Hepatocyte (in vitro differentiated cells): ENCODE data around the gene VAV1. TPM values are rescaled to one million over a fixed set of nuclear protein-coding genes. Genes with fewer than 3 reads are reported as not detected.

ENCODE experiments used
- DNase-seq: peaks from one replicate; pipeline ENCODE4 v3.0.0-alpha.2; 2016; ENCODE audit warnings: low spot score
- H2AFZ ChIP-seq: fragments of 200-600 bp; sonication (generic); 2 replicates; pipeline ENCODE4 v1.6.0; 2016; ENCODE audit warnings: antibody characterized with exemption, mild to moderate bottlenecking
- H3K27ac ChIP-seq: fragments of 200-600 bp; sonication (generic); 2 replicates; pipeline ENCODE4 v1.5.1; 2016; ENCODE audit warnings: mild to moderate bottlenecking
- H3K27me3 ChIP-seq: fragments of 200-600 bp; sonication (generic); 2 replicates; pipeline ENCODE4 v1.6.1; 2016
- H3K36me3 ChIP-seq: fragments of 200-600 bp; sonication (generic); replicated peaks from 2 replicates; pipeline ENCODE4 v1.5.1; 2016; ENCODE audit warnings: low read depth; ENCODE audit not compliant: insufficient read depth
- H3K4me1 ChIP-seq: fragments of 200-600 bp; sonication (generic); 2 replicates; pipeline ENCODE4 v1.5.1; 2016; ENCODE audit warnings: mild to moderate bottlenecking, moderate library complexity; ENCODE audit not compliant: insufficient read depth
- H3K4me2 ChIP-seq: fragments of 200-600 bp; sonication (generic); 2 replicates; pipeline ENCODE4 v1.6.0; 2016
- H3K4me3 ChIP-seq: fragments of 200-600 bp; sonication (generic); 2 replicates; pipeline ENCODE4 v1.5.1; 2016; ENCODE audit warnings: mild to moderate bottlenecking
- H3K79me2 ChIP-seq: fragments of 200-600 bp; sonication (generic); 2 replicates; pipeline ENCODE4 v1.6.0; 2017; ENCODE audit warnings: mild to moderate bottlenecking
- H3K9me2 ChIP-seq: fragments of 200-600 bp; sonication (generic); replicated peaks from 2 replicates; pipeline ENCODE4 v1.6.0; 2017; ENCODE audit warnings: mild to moderate bottlenecking; ENCODE audit not compliant: insufficient read depth
- H3K9me3 ChIP-seq: fragments of 200-600 bp; sonication (generic); 2 replicates; pipeline ENCODE4 v1.5.1; 2016; ENCODE audit warnings: low read depth, mild to moderate bottlenecking
- H4K20me1 ChIP-seq: fragments of 200-600 bp; sonication (generic); 2 replicates; pipeline ENCODE4 v1.6.0; 2016; ENCODE audit warnings: mild to moderate bottlenecking; ENCODE audit not compliant: insufficient read depth, poor library complexity, severe bottlenecking
- EZH2 ChIP-seq: fragments of 200-600 bp; sonication (generic); IDR thresholded peaks from 2 replicates; pipeline ENCODE4 v1.6.1; 2016; ENCODE audit warnings: antibody characterized with exemption, mild to moderate bottlenecking, borderline replicate concordance
- EZH2phosphoT487 ChIP-seq: fragments of 200-600 bp; sonication (generic); IDR thresholded peaks from one replicate; pipeline ENCODE4 v1.6.1; 2018; ENCODE audit warnings: antibody characterized with exemption, mild to moderate bottlenecking, low read depth, moderate library complexity; ENCODE audit not compliant: unreplicated experiment, severe bottlenecking
- WGBS: methylation state at CpG from one replicate; pipeline ENCODE4 v1.1.6; 2016; ENCODE audit warnings: low lambda C conversion rate; ENCODE audit errors: missing lambda C conversion rate; 5-methylcytosine and 5-hydroxymethylcytosine counted together
- polyA plus RNA-seq: library from polyadenylated mRNA; unstranded; fragments of >200 nt; fragmentation: Nextera tagmentation; extraction: Ambion mirVana; gene quantifications from 2 replicates; pipeline ENCODE4 v1.2.1, GENCODE V29; 2016
- total RNA-seq: library from RNA; depleted of rRNA; stranded (reverse); fragments of >200 nt; gene quantifications from 2 replicates; pipeline ENCODE4 v1.2.3, GENCODE V29; 2014
- TF ChIP-seq, protein P1 (sequence below): fragments of 200-600 bp; sonication (generic); IDR thresholded peaks from 2 replicates; pipeline ENCODE4 v1.5.1; 2016; ENCODE audit warnings: antibody characterized with exemption, mild to moderate bottlenecking; ENCODE audit not compliant: poor library complexity

VAV1 gene
- total and polyA plus RNA-seq, 2 experiments from 2014 or later, result 0.23 TPM; not detected in 1

DNA sequence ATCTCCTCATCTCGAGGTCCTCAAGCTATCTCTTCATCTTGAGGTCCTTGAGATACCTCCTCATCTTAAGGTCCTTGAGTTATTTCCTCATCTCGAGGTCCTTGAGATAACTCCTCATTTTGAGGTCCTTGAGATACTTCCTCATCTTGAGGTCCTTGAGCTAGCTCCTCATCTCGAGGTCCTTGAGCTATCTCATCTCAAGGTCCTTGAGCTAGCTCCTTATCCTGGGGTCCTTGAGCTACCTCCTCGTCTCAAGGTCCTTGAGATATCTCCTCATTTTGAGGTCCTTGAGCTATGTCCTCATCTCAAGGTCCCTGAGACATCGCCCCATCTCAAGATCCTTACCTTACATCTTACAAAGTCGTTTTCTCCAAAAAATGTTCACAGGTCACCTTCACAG, 18.7 kb downstream of the VAV1 start:
- Histone ChIP-seq H3K4me3 (no peak overlapping the region), H2AFZ (no peak overlapping the region), H3K79me2 (no peaks in the 10 kb centered on the region), H3K27ac (no peak overlapping the region), H3K4me1 (no peaks in the 10 kb centered on the region), H3K27me3 (no peaks in the 10 kb centered on the region), H3K36me3 (no peaks in the 10 kb centered on the region), H3K9me2 (no peaks in the 10 kb centered on the region), H3K4me2 (no peak overlapping the region), H3K9me3 (no peaks in the 10 kb centered on the region), H4K20me1 (no peaks in the 10 kb centered on the region)
- TF ChIP-seq EZH2, result no peak
- TF ChIP-seq, protein P1, sequence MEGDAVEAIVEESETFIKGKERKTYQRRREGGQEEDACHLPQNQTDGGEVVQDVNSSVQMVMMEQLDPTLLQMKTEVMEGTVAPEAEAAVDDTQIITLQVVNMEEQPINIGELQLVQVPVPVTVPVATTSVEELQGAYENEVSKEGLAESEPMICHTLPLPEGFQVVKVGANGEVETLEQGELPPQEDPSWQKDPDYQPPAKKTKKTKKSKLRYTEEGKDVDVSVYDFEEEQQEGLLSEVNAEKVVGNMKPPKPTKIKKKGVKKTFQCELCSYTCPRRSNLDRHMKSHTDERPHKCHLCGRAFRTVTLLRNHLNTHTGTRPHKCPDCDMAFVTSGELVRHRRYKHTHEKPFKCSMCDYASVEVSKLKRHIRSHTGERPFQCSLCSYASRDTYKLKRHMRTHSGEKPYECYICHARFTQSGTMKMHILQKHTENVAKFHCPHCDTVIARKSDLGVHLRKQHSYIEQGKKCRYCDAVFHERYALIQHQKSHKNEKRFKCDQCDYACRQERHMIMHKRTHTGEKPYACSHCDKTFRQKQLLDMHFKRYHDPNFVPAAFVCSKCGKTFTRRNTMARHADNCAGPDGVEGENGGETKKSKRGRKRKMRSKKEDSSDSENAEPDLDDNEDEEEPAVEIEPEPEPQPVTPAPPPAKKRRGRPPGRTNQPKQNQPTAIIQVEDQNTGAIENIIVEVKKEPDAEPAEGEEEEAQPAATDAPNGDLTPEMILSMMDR, result no peak
- no peak for TF ChIP-seq EZH2phosphoT487
- DNase-seq, result no peak
- 68% methylated on average over 6 of the region's 6 CpGs for WGBS

DNA sequence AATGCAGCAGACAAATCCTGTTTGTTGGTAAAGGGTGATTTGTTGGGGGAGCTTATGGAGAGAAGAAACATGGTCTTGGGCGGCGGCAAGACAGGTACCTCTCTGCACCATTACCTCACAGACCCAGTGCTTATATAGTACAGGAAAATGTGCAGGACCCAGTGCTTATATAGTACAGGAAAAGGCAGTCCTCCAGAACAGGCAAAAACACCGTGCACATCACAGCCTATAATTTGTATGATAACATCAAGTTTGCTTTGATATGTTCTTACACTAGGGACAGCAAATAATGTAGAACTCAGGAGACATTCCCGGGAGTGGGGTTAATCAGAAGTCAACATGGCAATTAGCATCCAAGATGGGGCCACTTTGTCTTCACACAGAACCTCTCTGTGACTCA, 20.9 kb downstream of the VAV1 start:
- Histone ChIP-seq H4K20me1 (no peaks in the 10 kb centered on the region), H3K4me1 (no peaks in the 10 kb centered on the region), H3K27me3 (no peaks in the 10 kb centered on the region), H3K27ac (no peak overlapping the region), H3K4me3 (no peak overlapping the region), H3K4me2 (no peak overlapping the region), H3K36me3 (no peaks in the 10 kb centered on the region), H2AFZ (no peak overlapping the region), H3K9me3 (no peaks in the 10 kb centered on the region), H3K9me2 (no peaks in the 10 kb centered on the region), H3K79me2 (no peaks in the 10 kb centered on the region)
- WGBS, result 93% methylated on average over 4 of the region's 4 CpGs
- TF ChIP-seq EZH2, result no peak
- TF ChIP-seq, protein P1, result no peak
- TF ChIP-seq EZH2phosphoT487, result no peak
- DNase-seq, result no peak

DNA sequence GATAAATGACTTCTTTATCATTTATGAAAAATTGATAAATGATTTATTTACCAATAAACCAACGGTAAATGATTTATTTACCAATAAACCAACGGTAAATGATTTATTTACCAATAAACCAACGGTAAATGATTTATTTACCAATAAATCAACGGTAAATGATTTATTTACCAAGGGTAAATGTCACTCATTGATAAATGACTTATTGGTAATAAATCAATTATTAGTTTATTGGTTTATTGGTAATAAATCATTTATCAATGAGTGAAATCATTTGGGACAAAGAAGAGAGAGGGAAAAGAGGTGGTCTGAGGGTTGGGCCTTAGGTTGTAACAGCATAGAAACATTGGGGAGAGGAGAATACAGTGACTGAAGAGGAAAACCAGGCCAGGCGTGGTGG, 21.5 kb downstream of the VAV1 start:
- WGBS, result 92% methylated on average over 5 of the region's 5 CpGs
- no peaks in the 10 kb centered on the region for H3K9me2 ChIP-seq
- DNase-seq, result no peak
- H3K79me2 ChIP-seq, result no peaks in the 10 kb centered on the region
- no peaks in the 10 kb centered on the region for H4K20me1 ChIP-seq
- no peaks in the 10 kb centered on the region for H3K4me1 ChIP-seq
- H2AFZ ChIP-seq, result no peak overlapping the region
- no peaks in the 10 kb centered on the region for H3K36me3 ChIP-seq
- no peak overlapping the region for H3K4me2 ChIP-seq
- no peak for TF ChIP-seq EZH2phosphoT487
- H3K9me3 ChIP-seq, result no peaks in the 10 kb centered on the region
- no peaks in the 10 kb centered on the region for H3K27me3 ChIP-seq
- no peak overlapping the region for H3K4me3 ChIP-seq
- H3K27ac ChIP-seq, result no peak overlapping the region

DNA sequence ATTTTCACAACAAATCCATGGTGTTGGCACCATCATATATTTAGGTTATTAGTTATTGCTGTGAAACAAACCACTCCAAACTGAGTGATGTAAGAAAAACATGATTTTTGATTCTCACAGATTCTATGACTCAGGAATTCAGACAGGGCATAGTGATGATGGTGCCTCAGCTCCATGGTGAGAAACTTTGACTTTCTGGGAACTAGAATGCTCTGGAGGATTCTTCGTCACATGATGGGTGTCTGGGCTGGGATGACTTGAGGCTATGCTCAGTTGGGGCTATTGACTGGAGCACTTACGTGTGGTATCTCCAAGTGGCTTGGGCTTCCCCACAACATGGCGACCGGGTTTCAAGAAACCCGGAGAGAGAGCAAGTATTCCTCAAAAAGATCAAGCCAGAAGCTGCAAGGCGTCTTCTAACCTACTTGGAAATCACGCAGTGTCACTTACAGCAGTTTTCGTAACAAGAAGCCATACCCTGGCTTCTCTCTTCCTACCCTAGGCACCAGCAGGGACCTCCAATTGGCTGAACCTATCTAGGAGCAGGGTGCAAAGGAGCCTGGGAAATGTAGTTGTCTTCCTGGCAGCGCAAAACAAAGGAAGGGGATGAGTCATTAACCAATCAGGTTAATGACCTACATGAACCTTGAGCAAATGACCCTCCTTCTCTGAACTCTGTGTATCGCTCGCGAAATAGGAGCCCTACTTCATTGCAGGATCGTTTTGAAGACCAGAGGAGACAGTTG, 22.4 kb downstream of the VAV1 start:
- no peak overlapping the region for H3K4me2 ChIP-seq
- no peaks in the 10 kb centered on the region for H3K36me3 ChIP-seq
- no peaks in the 10 kb centered on the region for H3K4me1 ChIP-seq
- H2AFZ ChIP-seq, result no peak overlapping the region
- TF ChIP-seq EZH2 (no peak), EZH2phosphoT487 (no peak)
- TF ChIP-seq, protein P1, result no peak
- no peak overlapping the region for H3K4me3 ChIP-seq
- no peaks in the 10 kb centered on the region for H4K20me1 ChIP-seq
- no peaks in the 10 kb centered on the region for H3K9me2 ChIP-seq
- no peaks in the 10 kb centered on the region for H3K27me3 ChIP-seq
- 92% methylated on average over 13 of the region's 13 CpGs for WGBS
- no peaks in the 10 kb centered on the region for H3K79me2 ChIP-seq
- H3K27ac ChIP-seq, result no peak overlapping the region
- no peak for DNase-seq
- no peaks in the 10 kb centered on the region for H3K9me3 ChIP-seq
